Peyer's patch (tissue), 4 donors: ENCODE results near the gene AGO1.

Experiments used
- POLR2A ChIP-seq, 2 donors: fragments of 450-650 bp; IDR thresholded peaks; one replicate each; pipeline ENCODE4 v1.5.1; 2017; ENCODE audit warnings: antibody characterized with exemption in 2 of 2, mild to moderate bottlenecking in 2 of 2, moderate library complexity in 2 of 2
- TF ChIP-seq, protein P1 (sequence below), 6 experiments: fragments of 450-650 bp in 4 of 6; fragments of 200-600 bp in 2 of 6; sonication (generic) in 1 of 6; IDR thresholded peaks; one replicate each; pipeline ENCODE4 v1.5.1; 2017 to 2019; ENCODE audit warnings: antibody characterized with exemption in 6 of 6, mild to moderate bottlenecking in 3 of 6, moderate library complexity in 1 of 6

DNA sequence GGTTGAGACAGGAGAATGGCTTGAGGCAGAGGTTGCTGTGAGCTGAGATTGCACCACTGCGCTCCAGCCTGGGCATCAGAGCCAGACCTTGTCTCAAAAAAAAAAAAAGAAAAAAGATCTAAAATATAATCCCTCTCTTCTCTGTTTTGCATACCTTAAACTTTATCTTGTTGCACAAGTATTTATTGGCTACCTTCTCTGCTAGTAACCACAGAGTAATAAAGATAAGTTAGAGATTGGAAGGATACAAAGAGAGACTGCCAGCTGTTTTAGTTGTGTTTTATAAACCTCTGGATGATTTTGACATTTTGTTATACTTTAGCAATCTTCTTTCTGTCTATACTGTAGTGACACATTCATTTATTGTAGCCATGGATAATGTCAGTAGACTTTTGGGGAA lies 75.5 kb downstream of the AGO1 start:
- no peak for TF ChIP-seq POLR2A (IDR thresholded peaks at IDR 0.05)
- TF ChIP-seq, protein P1, sequence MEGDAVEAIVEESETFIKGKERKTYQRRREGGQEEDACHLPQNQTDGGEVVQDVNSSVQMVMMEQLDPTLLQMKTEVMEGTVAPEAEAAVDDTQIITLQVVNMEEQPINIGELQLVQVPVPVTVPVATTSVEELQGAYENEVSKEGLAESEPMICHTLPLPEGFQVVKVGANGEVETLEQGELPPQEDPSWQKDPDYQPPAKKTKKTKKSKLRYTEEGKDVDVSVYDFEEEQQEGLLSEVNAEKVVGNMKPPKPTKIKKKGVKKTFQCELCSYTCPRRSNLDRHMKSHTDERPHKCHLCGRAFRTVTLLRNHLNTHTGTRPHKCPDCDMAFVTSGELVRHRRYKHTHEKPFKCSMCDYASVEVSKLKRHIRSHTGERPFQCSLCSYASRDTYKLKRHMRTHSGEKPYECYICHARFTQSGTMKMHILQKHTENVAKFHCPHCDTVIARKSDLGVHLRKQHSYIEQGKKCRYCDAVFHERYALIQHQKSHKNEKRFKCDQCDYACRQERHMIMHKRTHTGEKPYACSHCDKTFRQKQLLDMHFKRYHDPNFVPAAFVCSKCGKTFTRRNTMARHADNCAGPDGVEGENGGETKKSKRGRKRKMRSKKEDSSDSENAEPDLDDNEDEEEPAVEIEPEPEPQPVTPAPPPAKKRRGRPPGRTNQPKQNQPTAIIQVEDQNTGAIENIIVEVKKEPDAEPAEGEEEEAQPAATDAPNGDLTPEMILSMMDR (IDR thresholded peaks at IDR 0.05): no peak
